Iris pigment epithelial cell (primary cell): ENCODE data around the gene ZNF277.
"Not testable (repeated sequence)": the region's sequence is repeated elsewhere in the genome, so short reads cannot be mapped to it uniquely, and the experiment has no call there.

Experiments
- DNase-seq: peaks from one replicate; pipeline ENCODE4 v3.0.0-alpha.2; 2011; ENCODE audit warnings: low read depth

Gene ZNF277

GRCh38 chr7:112293416-112293815 lies 86.9 kb downstream of the ZNF277 start:
- no peak for DNase-seq

GRCh38 chr7:112296432-112296831 lies 89.9 kb downstream of the ZNF277 start:
- peak; percentile 31 for DNase-seq

- no peak for DNase-seq
Observed at GRCh38 chr7:112297681-112298080, 91.2 kb downstream of the ZNF277 start.

- DNase-seq = no peak
Observed at GRCh38 chr7:112298543-112299100, 92.1 kb downstream of the ZNF277 start.

- DNase-seq = no peak
Observed at GRCh38 chr7:112300072-112300471, 93.6 kb downstream of the ZNF277 start.

- DNase-seq = no peak
Observed at GRCh38 chr7:112300831-112301407, 94.4 kb downstream of the ZNF277 start.

GRCh38 chr7:112302566-112302965 lies 96.1 kb downstream of the ZNF277 start:
- no peak for DNase-seq

GRCh38 chr7:112306903-112307302 lies 100.4 kb downstream of the ZNF277 start:
- no peak for DNase-seq

GRCh38 chr7:112307506-112307905 lies 101.0 kb downstream of the ZNF277 start:
- DNase-seq = no peak

- no peak for DNase-seq
Observed at GRCh38 chr7:112308974-112309373, 102.5 kb downstream of the ZNF277 start.

- not testable (repeated sequence) for DNase-seq
Observed at GRCh38 chr7:112316803-112317202, 110.3 kb downstream of the ZNF277 start.

- DNase-seq = no peak
Observed at GRCh38 chr7:112322070-112322469, 115.6 kb downstream of the ZNF277 start.

GRCh38 chr7:112327566-112327965 lies 121.1 kb downstream of the ZNF277 start:
- no peak for DNase-seq

GRCh38 chr7:112331492-112331891 lies 125.0 kb downstream of the ZNF277 start:
- DNase-seq = no peak

GRCh38 chr7:112334366-112334765 lies 127.9 kb downstream of the ZNF277 start:
- DNase-seq = peak; percentile 48

GRCh38 chr7:112336261-112336660 lies 129.8 kb downstream of the ZNF277 start:
- DNase-seq = no peak

- no peak for DNase-seq
Observed at GRCh38 chr7:112336936-112337576, 130.6 kb downstream of the ZNF277 start.

- DNase-seq = no peak
Observed at GRCh38 chr7:112337892-112338291, 131.4 kb downstream of the ZNF277 start.

GRCh38 chr7:112338786-112339185 lies 132.3 kb downstream of the ZNF277 start:
- no peak for DNase-seq

GRCh38 chr7:112341464-112341863 lies 135.0 kb downstream of the ZNF277 start:
- no peak for DNase-seq

- no peak for DNase-seq
Observed at GRCh38 chr7:112346381-112347060, 140.0 kb downstream of the ZNF277 start.

- DNase-seq = no peak
Observed at GRCh38 chr7:112347088-112347487, 140.6 kb downstream of the ZNF277 start.

- no peak for DNase-seq
Observed at GRCh38 chr7:112350585-112350984, 144.1 kb downstream of the ZNF277 start.
